ENCODE measurements around the gene CD300LD. TPM values are rescaled to one million over a fixed set of nuclear protein-coding genes. Genes with fewer than 3 reads are reported as not detected.

CD300LD gene
- total RNA-seq, 1 donor: not detected

DNA sequence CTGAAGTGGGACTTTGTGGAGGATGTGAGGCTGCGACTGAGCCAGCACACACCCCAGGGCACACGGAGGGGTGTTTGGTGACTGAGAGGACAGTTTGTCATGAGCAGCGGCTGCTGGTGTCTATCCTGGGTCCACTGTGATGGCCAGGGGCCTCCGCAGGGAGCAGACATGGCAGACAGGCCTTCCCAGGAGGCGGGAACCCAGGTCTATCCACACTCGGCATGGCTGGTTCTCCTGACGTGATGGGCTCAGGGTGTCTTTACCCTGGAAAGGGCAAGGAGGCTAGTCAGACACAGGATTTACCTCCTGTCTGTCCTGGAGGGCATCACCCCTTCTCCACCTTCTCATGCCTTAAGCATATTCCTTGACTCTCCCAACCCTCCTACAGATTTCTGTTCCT is 45.5 kb downstream of the CD300LD start:
- no peak for DNase-seq (ENCODE audit: low read depth)
- no peak overlapping the region for H3K4me3 ChIP-seq (ENCODE audit: low read depth, low read length)
- TF ChIP-seq, protein P1, sequence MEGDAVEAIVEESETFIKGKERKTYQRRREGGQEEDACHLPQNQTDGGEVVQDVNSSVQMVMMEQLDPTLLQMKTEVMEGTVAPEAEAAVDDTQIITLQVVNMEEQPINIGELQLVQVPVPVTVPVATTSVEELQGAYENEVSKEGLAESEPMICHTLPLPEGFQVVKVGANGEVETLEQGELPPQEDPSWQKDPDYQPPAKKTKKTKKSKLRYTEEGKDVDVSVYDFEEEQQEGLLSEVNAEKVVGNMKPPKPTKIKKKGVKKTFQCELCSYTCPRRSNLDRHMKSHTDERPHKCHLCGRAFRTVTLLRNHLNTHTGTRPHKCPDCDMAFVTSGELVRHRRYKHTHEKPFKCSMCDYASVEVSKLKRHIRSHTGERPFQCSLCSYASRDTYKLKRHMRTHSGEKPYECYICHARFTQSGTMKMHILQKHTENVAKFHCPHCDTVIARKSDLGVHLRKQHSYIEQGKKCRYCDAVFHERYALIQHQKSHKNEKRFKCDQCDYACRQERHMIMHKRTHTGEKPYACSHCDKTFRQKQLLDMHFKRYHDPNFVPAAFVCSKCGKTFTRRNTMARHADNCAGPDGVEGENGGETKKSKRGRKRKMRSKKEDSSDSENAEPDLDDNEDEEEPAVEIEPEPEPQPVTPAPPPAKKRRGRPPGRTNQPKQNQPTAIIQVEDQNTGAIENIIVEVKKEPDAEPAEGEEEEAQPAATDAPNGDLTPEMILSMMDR (IDR thresholded peaks at IDR 0.05; ENCODE audit: insufficient read depth, low read length): no peak

DNA sequence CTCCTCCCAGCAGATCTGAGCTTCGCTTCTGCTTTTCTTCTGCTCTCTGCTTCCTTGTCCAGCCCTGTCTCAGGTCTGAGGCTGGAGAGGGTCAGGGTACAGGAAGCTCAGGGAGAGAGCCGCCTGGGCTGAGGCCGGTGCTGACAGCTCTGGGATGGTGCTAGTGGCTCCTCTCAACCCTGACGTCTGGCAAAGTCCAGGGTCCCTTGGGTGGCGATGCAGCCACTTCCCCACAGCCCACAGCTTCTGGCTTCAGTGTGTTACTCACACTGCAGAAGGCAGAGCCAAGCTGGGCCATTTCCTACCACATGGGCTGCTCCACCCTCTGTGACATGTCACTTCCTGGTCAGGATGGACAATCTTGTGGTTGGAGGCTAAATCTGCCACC is 46.2 kb downstream of the CD300LD start, which contains the start of gene CD300C:
Gene CD300C (minus strand): TSS at position 273 of the 388 bp plus-strand sequence. CDS start 333 bp downstream, outside the sequence.
- no peak for DNase-seq (ENCODE audit: low read depth)
- TF ChIP-seq, protein P1 (IDR thresholded peaks at IDR 0.05; ENCODE audit: insufficient read depth, low read length): no peak
- H3K4me3 ChIP-seq (ENCODE audit: low read depth, low read length): no peak within 1 kb of the TSS

DNA sequence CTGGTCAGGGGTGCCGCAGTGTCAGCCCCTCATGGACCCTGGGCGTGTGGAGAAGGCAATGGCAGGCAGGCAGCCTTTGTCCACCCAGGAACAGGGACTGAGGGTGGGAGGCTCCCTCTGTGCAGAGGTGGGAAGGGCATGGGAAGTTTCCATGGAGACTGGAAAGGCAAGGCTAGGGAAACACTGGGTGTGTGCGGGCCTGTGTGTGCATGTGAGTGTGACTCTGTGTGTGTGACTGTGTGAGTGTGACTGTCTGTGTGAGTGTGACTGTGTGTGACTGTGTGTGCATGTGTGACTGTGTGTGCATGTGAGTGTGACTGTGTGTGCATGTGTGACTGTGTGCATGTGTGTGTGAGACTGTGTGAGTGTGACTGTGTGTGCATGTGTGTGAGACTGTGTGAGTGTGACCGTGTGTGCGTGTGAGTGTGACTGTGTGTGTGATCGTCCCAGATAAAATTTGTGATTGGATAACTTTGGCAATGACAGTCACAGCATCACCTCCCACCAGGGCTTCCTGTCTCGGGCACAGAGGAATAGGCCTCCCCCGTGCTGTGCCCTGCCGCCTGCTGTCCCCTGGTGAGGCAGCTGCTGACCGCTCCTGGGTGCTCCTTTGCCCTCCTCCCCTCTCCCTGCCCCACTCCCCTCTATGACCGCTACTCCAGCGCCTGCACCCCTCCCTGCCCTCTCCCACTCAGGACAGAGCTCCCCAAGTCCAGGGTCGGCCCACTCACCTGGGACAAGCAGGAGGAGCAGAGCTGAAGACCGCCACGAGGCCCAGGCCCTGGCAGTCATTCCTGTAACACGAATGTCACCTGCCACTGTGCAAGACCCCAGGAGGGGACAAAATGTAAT is 46.9 kb downstream of the CD300LD start:
- TF ChIP-seq, protein P1 (IDR thresholded peaks at IDR 0.05; ENCODE audit: insufficient read depth, low read length): no peak
- H3K4me3 ChIP-seq (ENCODE audit: low read depth, low read length): no peak overlapping the region
- no peak for DNase-seq (ENCODE audit: low read depth)

DNA sequence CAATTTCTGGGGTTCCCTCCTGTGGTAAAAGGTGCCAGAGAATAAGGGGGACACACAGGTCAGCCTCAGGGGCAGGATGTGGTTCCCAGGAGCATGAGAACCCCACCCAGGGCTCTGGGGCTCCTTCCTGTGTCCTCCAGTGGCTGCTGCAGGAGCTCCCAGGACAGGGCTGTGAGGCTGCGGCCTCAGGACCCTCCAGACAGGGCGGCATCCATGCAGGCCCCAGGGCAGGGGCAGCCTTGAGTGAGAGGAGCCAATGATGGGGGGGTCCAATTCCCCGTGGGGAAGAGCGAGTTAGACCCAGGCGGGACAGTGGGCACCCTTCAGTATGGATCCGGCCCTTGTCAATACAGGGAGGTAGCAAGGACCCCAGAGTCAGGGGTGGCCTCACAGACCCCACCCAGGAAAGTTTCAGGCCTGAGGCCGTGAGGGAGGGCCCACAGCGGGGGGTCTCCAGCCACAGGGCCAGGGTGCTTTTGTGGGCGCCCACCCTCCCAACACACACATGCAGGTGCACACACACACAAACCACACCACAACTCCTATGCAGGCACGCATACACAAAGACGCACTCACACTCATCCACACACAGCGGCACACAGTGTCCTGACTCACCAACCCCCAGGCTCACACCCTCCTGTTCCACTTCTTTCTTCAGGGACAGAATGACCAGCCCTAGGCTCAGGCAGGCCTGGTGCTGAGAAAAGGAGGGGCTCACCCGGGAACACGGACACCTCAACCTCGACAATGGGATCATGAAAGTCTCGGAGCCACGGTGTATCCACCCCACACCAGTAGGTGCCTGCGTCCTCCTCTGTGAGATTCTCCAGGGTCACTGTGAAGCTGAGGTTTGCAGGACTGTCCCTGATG is 48.0 kb downstream of the CD300LD start:
- TF ChIP-seq, protein P1 (IDR thresholded peaks at IDR 0.05; ENCODE audit: insufficient read depth, low read length): no peak
- no peak for DNase-seq (ENCODE audit: low read depth)
- H3K4me3 ChIP-seq (ENCODE audit: low read depth, low read length): no peak overlapping the region

DNA sequence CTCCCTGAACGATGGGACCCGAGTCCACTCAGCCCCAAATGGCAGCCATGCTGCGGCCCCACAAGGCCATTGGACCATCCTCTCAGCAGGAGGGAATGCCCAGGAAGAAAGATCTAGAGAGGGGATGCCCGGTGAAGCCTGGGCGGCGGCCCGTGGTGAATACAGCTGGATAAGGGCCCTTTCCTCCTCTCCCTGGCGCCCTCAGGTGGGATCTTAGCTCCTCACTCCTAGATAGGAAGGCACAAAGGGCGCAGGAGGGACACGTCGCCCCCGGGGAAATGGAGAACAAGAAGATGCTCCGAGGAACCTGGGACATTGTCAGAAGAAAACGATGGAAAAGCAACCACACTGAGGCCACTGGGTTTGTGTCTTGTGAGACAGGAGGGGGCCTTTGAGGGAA is 48.7 kb downstream of the CD300LD start:
- no peak for DNase-seq (ENCODE audit: low read depth)
- TF ChIP-seq, protein P1 (IDR thresholded peaks at IDR 0.05; ENCODE audit: insufficient read depth, low read length): no peak
- no peak overlapping the region for H3K4me3 ChIP-seq (ENCODE audit: low read depth, low read length)

DNA sequence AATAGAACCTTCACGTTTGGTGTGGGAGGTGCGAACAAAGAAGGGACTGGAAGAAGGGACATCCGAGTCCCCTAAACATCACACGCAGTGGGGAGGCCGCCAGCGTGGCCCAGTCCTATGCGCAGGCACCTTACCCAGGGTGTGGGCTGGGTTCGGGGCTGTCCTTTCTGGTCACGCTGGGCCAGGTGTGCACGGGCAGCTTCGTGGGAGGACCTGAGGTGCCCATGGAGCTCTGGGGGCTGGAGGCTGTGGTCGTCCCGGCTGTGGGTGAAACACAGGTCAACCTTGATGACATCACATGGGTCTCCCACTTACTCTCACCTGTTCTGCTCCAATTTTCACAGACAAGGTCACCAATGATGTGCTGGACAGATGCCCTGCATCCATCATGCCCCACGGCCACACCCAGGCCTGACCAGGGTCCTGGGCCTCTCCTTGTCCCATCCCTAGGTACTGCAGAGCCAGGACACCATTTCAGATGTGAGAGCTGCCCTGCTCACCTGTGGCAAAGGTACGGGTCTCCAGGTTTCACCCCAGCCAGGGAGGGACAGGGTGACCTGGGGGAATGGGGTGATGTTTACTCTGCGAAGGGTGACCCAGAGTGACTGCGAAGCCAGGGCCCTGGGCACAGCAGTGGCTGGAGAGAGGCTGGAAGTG is 49.2 kb downstream of the CD300LD start:
- H3K4me3 ChIP-seq (ENCODE audit: low read depth, low read length): no peak overlapping the region
- no peak for DNase-seq (ENCODE audit: low read depth)
- TF ChIP-seq, protein P1 (IDR thresholded peaks at IDR 0.05; ENCODE audit: insufficient read depth, low read length): no peak
